ENCODE data around the gene RNF13.

GRCh38 chr3:149941946-149942345 lies 128.9 kb downstream of the RNF13 start:
- TF ChIP-seq CTCF (IDR thresholded peaks at IDR 0.05; ENCODE audit: extremely low read depth in 1 of 2, insufficient read depth in 1 of 2, low read depth in 1 of 2, low read length in 2 of 2) (no peak), EZH2 (IDR thresholded peaks at IDR 0.05; ENCODE audit: borderline replicate concordance, low read depth, low read length, severe bottlenecking) (no peak), POLR2AphosphoS5 (IDR thresholded peaks at IDR 0.05; ENCODE audit: insufficient read depth, low read depth, low read length) (no peak), MYC (IDR thresholded peaks at IDR 0.05; ENCODE audit: low read depth, low read length) (no peak), POLR2A (IDR thresholded peaks at IDR 0.05; ENCODE audit: low read depth, low read length) (no peak), MAX (IDR thresholded peaks at IDR 0.05; ENCODE audit: insufficient read depth, insufficient read length) (no peak), FOS (IDR thresholded peaks at IDR 0.05; ENCODE audit: borderline replicate concordance, insufficient read depth, low read length) (no peak)

All from endothelial cell of umbilical vein (primary cell).